Measurements from ENCODE around the gene ASTN2. TPM values are rescaled to one million over a fixed set of nuclear protein-coding genes. Genes with fewer than 3 reads are reported as not detected.
A peak's percentile ranks its signal among the peaks of the same experiment; 100 is the strongest.

The ASTN2 gene
- total RNA-seq, 1 donor from 2014 or later, result 4.4 TPM

- no peak for DNase-seq (ENCODE audit: low spot score)
Measured at GRCh38 chr9:116488373-116488772, 926.5 kb downstream of the ASTN2 start.

- DNase-seq (ENCODE audit: low spot score), result no peak
Measured at GRCh38 chr9:116484492-116485061, 930.3 kb downstream of the ASTN2 start.

DNA sequence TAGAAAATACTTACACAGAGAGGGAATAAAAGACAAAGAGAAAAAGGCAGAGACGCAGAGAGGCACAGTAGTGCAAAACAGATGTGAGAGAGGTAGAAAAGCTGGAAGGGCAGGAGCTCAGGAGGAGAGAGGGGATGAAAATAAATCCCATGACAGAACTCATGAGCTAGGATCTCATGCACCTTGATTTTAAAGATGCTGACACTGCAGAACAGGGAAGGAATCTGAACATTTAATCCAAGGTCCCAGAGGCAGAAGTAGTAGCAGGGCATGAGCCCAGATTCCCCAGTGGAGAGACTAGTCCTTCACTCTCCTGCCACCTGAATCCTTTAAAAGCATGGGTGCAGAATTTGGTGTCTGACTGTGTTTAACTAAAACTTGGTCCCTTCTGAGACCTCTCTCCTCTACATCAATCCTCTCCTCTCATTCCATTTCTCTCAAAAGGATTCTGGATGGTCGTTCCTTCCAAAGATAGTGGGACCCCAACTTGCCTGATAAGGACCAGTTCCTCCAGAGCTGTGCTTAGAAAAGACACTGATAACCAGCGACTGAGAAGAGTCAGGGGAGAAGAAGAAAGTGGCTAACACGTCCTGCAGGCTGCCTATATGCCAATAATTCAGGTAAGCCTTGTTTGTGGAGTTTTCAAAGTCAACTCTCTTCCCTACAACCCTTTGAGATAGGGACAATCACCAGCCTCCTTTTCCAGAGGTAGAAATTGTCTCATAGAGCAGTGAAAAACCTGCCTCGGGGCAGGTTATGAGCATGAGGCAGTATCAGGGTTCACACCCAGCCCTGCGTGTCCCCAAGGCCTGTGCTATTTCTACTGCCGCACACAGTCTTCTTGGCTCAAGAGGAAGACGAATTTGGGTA lies 931.0 kb downstream of the ASTN2 start:
- no peak for DNase-seq (ENCODE audit: low spot score)

DNA sequence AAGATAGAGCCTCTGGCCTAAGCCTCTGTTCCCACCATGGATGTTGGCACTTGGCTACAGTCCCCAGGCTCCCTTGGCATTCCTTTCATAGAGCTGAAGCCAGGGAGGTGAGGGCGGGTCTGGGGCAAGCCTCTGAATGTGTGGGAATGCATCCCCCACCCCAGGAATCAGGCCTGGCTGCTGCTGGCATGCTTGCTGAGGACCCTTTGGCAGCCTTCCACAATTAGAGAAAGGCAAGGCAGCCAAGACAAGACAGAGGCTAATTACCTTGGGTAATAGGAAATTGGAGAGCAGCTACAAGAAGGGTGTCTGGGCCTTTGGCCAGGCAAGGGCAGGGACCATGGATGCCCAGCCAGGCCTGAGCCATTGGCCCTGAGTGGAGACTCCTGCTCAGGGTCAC lies 932.1 kb downstream of the ASTN2 start:
- no peak for DNase-seq (ENCODE audit: low spot score)

DNA sequence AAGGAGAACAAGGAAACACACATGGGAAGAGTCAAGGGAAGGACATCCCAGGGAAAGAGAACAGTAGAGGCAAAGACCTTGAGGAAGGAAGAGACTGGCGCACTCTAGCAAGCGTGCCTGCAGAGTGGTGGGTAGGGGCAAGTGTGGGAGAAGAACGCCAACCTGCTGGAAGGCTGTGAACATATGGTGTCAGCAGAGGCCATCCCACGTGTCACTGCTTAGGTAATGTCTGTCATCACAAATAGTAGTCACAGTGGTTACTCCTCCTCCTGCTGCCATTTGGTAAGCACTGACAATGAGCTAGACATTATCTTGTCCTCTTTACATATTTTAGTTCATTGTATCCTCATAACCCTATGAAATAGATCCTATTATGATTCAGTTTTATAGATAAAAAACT lies 934.2 kb downstream of the ASTN2 start:
- no peak for DNase-seq (ENCODE audit: low spot score)

DNA sequence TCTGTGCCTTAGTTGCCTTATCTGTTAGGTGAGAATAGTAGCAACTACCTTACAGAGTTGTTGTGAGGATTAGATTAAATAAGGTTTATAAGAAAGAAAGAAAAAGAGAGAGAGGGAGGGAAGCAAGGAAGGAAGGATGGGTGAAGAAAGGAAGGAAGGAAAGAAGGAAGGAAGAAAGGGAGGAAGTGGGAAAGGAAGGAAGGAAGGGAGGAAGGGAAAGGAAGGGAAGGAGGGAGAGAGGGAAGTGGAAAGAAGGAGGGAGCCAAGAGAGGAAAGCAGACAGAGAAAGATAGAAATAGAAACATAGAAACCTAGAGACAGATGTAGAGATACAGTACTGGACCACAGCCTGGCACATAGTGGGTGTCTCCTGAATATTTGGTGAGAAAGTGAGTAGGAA lies 934.9 kb downstream of the ASTN2 start:
- no peak for DNase-seq (ENCODE audit: low spot score)

GRCh38 chr9:116479056-116479544 lies 935.8 kb downstream of the ASTN2 start:
- DNase-seq (ENCODE audit: low spot score), result no peak

- no peak for DNase-seq (ENCODE audit: low spot score)
Measured at GRCh38 chr9:116477584-116478141, 937.2 kb downstream of the ASTN2 start.

DNA sequence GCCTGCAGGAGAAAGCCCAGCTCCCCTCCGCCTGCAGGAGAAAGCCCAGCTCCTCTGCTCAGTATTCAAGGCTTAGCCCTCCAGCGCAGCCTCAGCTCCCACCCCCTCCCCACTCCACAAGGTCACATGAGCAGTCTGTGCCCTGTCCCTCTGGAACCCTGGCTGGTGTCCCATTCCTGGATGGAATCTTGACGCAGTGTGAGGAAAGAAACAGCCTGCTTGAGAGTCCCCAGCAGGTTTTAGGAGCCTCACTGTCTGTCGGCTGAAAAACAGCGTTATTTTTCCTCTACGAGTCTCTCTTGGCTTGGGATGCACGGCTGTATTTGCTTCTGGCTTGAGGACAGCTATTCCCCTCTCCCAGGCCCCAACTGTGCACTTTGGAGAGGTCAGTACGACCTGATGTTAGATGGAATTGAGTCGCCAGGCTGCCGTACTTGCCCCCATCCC lies 937.9 kb downstream of the ASTN2 start:
- DNase-seq (ENCODE audit: low spot score), result no peak

GRCh38 chr9:116476002-116476401 lies 938.9 kb downstream of the ASTN2 start:
- no peak for DNase-seq (ENCODE audit: low spot score)

DNA sequence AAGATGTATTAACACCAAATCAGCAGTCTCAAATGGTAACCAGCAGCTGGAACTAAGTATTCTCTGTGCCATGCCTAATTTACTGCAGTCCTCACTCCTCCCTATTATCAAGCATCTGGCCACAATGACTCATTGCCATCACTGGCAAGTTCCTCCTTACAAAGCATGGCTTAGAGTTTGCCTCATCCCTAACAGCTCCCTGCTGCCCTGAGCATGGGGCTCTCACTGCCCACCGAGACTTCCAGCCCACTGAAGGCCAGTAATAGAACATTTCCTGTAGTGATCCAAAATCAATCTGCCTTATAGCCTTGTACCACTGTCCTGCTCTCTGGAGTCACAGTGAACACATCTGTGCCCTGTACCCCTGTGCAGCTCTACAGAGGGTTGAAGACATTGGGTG lies 939.7 kb downstream of the ASTN2 start:
- DNase-seq (ENCODE audit: low spot score), result no peak

GRCh38 chr9:116471944-116472506 lies 942.8 kb downstream of the ASTN2 start:
- no peak for DNase-seq (ENCODE audit: low spot score)

DNA sequence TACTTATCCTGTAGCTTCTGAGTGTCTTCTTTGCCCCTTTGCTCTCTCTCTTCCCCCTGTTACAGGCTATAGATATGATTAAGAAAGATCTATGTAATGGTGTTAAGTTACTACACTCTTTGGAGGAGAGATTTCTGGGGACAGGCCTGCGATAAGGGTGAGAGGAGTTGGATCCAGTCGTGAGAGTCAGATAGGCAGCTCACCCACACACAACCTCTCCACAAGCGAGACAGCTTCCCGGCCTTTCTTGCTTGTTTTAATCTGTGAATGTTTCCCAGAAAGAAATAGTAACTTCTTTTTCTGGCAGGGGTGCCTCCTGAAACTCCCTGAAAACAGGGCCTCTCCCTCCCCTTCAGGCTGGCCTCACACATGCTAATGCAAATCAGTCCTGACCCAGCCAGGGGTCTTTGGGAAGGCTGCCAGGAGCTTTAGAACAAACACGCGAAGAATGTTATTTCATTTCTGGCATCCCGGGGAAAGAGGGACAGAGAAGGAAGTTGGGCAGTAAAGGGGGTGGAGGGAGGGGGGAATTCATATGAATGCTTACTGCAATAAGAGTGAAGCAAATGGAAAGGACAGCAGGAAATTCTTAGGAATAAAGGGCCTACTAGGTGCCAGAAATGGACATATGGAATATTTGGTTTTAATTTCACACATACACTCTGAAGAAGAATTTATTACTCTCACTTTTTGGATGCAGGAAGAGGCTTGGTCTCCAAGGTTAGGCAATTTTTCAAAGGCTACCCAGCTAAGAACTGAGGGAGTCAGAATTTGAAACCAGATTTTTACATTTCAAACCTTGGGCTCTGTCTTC lies 943.6 kb downstream of the ASTN2 start:
- DNase-seq (ENCODE audit: low spot score), result peak; percentile 25

DNA sequence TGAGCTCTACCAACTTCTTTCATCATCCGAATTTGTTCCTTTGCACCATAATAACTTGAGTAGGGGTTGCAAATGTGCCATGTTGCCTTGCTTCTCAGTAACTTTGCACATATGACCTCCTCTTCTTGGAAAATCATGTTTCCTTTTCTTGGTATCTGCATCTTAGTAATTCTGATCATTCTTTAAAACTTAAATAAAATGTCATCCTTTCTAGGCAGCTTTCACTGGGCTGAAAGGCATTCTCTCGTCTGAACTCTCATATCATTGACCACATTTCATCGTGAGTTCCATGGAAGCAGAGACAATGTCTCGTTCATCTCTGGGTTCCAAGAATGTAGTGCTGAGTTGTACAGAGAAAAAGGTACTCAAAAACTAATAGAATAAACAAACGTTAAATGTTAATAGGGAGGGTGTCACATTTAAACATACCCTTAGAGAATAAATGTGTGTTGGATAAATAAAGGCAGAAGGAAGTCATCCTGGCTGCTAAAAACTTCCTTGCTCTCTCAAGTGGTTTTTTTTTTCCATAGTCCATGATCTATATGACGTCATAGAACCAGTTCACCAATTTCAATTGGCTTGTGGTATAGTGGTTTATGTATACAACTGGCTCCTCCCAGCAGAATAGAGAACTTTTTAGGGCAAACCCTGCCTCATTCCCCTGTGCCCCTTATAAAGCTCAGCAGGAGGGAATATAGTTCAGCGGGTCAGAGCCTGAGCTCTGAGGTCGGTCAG lies 945.9 kb downstream of the ASTN2 start:
- DNase-seq (ENCODE audit: low spot score), result no peak

DNA sequence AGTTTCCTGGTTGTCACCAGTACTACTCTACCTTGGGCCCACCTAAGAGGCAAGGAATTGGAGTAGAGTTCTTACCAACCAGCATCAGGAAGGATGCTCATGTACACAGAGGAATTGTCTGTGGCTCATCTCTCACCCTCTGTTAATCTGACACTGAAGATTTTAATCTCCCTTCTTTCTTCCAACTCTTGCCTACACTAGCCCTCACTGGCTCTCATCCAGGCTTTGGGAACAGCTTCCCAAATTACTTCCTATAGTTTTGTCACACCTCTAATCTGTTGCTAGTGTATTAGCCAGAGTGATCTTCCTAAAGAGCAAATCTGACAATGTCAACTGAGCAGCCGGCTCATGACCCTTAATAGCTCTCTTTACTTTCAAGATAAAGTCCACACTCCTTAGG lies 946.5 kb downstream of the ASTN2 start:
- DNase-seq (ENCODE audit: low spot score), result no peak

DNA sequence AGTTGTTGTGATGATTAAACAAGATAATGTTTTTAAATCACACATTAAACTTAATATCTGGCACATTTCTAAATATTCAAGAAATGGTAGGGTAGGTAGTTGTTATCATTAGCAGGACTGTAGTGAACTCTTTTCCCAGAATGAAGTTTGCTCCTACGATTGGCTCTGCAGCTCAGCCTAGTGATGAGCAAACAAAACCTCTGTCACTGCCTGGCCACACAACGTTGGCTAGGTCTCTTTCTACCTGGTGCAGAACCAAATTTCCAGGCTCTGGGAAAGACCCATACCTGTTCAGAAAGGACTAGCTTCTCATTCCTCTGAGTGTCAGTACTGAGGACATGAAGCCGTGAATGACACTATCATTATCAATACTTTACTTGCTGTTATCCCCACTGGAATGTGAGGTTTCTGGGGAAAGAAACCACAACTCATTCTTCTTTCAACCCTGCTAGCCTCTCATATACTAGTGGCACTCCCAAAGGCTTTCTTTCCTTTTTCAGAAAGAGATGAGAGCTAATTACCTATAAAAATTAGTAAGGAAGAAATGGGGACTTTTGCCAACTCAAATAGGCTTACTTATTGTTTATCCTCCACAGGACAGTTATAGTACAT lies 947.0 kb downstream of the ASTN2 start:
- DNase-seq (ENCODE audit: low spot score), result no peak

DNA sequence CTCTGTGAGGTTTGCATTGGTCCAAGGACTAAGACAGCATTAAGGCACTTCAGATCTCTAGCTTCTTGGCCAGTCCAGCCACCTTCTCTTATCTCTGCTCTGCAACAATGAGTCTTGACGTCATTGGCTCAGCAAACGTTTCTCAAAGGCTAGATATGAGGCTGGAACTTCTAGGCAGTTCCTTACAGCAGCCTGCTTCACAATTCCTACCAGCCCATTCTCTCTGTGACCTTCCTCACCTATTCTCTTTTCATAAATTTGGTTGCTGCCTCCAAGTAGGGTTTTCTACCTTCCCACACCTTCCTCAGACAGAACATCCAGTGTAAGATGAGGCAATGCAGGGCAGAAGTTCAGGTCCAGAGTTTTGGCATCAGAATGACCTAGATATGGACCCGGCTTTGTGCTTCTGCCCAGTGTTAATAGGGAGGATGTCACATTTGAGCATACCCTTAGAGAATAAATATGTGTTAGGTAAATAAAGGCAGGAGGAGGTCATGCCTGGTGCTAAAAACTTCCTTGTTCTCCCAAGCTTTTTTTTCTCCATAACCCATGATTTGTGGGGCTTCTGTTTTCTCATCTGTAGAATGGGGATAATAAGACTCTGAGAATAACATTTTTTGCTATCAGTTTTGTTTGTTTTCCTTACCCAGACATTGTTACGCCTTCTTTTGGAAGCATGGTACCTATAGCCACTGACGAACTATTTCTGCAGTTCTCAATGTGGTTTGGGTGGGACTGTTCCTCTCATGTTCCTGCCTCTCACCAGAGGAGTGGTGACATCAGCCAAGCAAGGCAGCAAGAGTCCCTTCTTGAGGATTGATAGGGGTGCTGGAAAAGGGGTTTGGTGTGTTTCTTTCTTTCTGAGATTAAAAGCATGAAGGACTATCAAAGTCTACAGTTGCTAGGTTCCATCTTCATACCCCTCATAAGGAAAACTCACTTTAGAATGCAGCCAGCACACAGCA lies 948.3 kb downstream of the ASTN2 start:
- no peak for DNase-seq (ENCODE audit: low spot score)

DNA sequence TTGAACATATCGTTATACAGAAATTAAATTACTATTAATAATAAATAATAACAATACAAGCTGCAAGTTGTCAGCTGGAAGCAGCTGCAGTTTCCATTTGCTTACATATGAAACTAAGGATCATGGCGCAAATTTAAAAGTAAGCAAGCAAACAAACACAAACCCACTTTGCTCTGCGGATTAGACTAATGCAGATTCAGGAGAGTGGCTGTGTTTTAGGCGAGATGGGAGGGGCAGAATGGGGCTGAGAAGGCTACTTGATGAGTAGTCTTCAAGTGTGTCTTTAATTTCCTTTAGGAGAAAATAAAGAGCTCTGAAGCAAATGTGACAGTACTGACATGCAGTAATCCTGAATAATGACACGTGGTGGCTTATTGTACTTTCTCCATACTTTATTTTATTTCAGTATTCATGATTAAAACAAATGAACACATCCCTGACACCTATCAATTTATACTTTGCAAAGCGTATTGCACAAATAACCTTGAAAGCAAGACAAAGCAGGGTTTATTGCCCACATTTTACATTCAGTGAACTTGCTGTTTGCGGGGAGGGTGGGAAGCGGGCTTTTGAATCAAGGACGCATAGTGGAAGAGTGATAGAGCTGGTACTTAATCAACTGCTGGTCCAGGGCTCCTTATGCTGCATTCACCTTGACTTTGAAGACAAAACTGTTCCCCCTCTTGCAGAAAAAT lies 949.1 kb downstream of the ASTN2 start:
- no peak for DNase-seq (ENCODE audit: low spot score)

Measured in mucosa of gallbladder (tissue), 1 donor.